Heart left ventricle (tissue), 16 donors: ENCODE measurements around the gene KDM4E. TPM values are rescaled to one million over a fixed set of nuclear protein-coding genes. Genes with fewer than 3 reads are reported as not detected.

Experiments
- ATAC-seq, 4 donors: fragments of 200-7000 bp; cut with Tn5 transposase; one replicate each; pipeline ENCODE4 v1.9.1; 2020 to 2022; ENCODE audit warnings: moderate library complexity in 4 of 4, mild to moderate bottlenecking in 3 of 4, moderate number of reproducible peaks in 1 of 4
- DNase-seq, 5 donors: peaks; one replicate each; pipeline ENCODE4 v3.0.0-alpha.2; 2020
- H3K27ac ChIP-seq, 12 donors: fragments of 200-600 bp; sonication (generic) in 4 of 12; one replicate each; pipeline versions ENCODE4 v1.5.0 to v1.8.0; 2016 to 2022; ENCODE audit warnings: mild to moderate bottlenecking in 2 of 12
- H3K27me3 ChIP-seq, 9 donors: fragments of 200-600 bp; sonication (generic) in 2 of 9; one replicate each; pipeline versions ENCODE4 v1.5.1 to v1.8.0; 2016 to 2022; ENCODE audit warnings: mild to moderate bottlenecking in 3 of 9
- H3K36me3 ChIP-seq, 9 donors: fragments of 200-600 bp; sonication (generic) in 2 of 9; one replicate each; pipeline versions ENCODE4 v1.5.0 to v1.8.0; 2018 to 2022; ENCODE audit warnings: mild to moderate bottlenecking in 2 of 9
- H3K4me1 ChIP-seq, 12 donors: fragments of 200-600 bp; sonication (generic) in 4 of 12; one replicate each; pipeline versions ENCODE4 v1.5.0 to v1.8.0; 2016 to 2022; ENCODE audit warnings: mild to moderate bottlenecking in 3 of 12
- H3K4me3 ChIP-seq, 12 donors: fragments of 200-600 bp; sonication (generic) in 4 of 12; one replicate each; pipeline versions ENCODE4 v1.5.0 to v1.8.0; 2017 to 2022; ENCODE audit warnings: mild to moderate bottlenecking in 9 of 12, moderate library complexity in 4 of 12
- H3K9me3 ChIP-seq, 12 donors: fragments of 200-600 bp; sonication (generic) in 4 of 12; one replicate each; pipeline versions ENCODE4 v1.5.0 to v1.8.0; 2016 to 2022; ENCODE audit warnings: mild to moderate bottlenecking in 1 of 12
- CTCF ChIP-seq, 12 donors: fragments of 200-600 bp; sonication (generic) in 4 of 12; IDR thresholded peaks; one replicate each; pipeline versions ENCODE4 v1.5.0 to v1.8.0; 2018 to 2022; ENCODE audit warnings: antibody characterized with exemption in 12 of 12, mild to moderate bottlenecking in 5 of 12
- POLR2A ChIP-seq, 2 donors: fragments of 450-650 bp; IDR thresholded peaks; one replicate each; pipeline ENCODE4 v1.6.1; 2017; ENCODE audit warnings: antibody characterized with exemption in 2 of 2, mild to moderate bottlenecking in 2 of 2, moderate library complexity in 2 of 2
- WGBS, 4 donors: extraction: QIAGEN DNeasy Blood & Tissue Kit in 2 of 4; methylation state at CpG; one replicate each; pipeline versions ENCODE4 v1.1.5 to v1.1.7; 2013 to 2018; 5-methylcytosine and 5-hydroxymethylcytosine counted together
- intact Hi-C, 10 donors: fragments of 100-400 bp; cut with DNase I; formaldehyde crosslinking; loops; one replicate each; pipeline versions ENCODE4 v1.11.1 to v1.14.2; 2022
- long read RNA-seq, 3 donors: library from polyadenylated mRNA; unstranded; transcript quantifications; one replicate each; pipeline ENCODE4 v2.0.0, GENCODE V29; 2020 to 2021
- polyA plus RNA-seq, 2 donors: library from polyadenylated mRNA; stranded (reverse); fragments of 200-250 nt; gene quantifications; one replicate each; pipeline ENCODE4 v1.2.3, GENCODE V29; 2013
- total RNA-seq, 9 donors: library from RNA; depleted of rRNA in 2 of 9; stranded (reverse); fragments of >200 nt in 2 of 9; fragmentation: NEBNext Ultra II Directional in 3 of 9; extraction: Animal tissue kit (Norgen Biotek cat#: 25700) in 3 of 9; gene quantifications; one replicate each; pipeline versions ENCODE4 v1.1.0 to v1.2.4, GENCODE V29; 2016 to 2023
- donor health status: ischemic (EF 13 %, LVEDD 7.1; RV severe dilation, severe dysfunction).
- donor health status: healthy with polysubstance abuse.
- donor health status: DM: no; HTN: yes; CAD: no.
- donor health status: DM: no; HTN: no; CAD: no.
- donor health status: ischemic (EF 25% LVEDD 6.9; RV normal size, moderate dysfunction).
- donor health status: ischemic (EF 25% LVEDD 5.7; RV mildly dilated, moderate dysfunction).
- donor health status: healthy.
- donor health status: DM: yes; HTN: yes; CAD: no.
- donor health status: ischemic (EF 35%, LVEDD 5.7; RV mildly dilated, moderate dysfunction).
- donor health status: nonischemic (EF 11% LVEDD 7.7; RV severe dilation, severe dysfunction).
- donor health status: DM: yes; HTN: yes; CAD: no.
- donor health status: PGD.
- donor health status: ischemic (EF 29% LVEDD 5.4; RV normal size, mild dysfunction).
- donor health status: nonischemic (EF 23%, LVEDD 6.1; RV moderate dilation, normal function).

Gene KDM4E
- total RNA-seq, result not detected
- not detected for polyA plus RNA-seq
- long read RNA-seq, donor 1, result 0 reads
- long read RNA-seq, donor 2, result 0 reads
- long read RNA-seq, donor 3, result 0 reads

DNA sequence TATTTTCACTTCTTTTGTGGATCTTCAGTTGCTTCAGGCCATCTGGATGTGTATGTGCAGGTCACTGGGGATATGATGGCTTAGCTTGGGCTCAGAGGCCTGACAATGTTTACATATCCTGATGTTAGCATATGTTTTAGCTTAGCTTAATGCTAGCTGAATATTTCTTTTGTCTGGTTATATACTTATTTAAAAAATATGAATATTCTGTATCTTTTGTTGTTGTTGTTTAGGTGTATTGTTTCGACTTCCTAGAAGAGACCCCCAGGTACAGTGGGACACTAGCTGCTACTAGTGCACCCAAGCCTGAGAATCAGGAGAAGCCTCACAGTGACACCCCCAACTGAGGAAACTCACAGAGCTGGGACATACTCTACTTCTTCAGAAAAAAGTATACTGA is at the start of gene KDM4E:
KDM4E (plus strand) TSS at position 301 of the 400 bp plus-strand sequence. CDS start 300 bp downstream, outside the sequence.
- intact Hi-C loops, result no loop called here
- no peak for DNase-seq
- H3K27ac ChIP-seq, result no peak within 1 kb of the TSS
- H3K27me3 ChIP-seq, result no peaks in the 10 kb centered on the region
- H3K4me1 ChIP-seq, result no peaks in the 10 kb centered on the region
- H3K36me3 ChIP-seq, result no peaks in the 10 kb centered on the region
- H3K9me3 ChIP-seq, result peaks cover 0 to 4% (median 0%) of the 10 kb centered on the region in 12 donors
- no peak for TF ChIP-seq CTCF (IDR thresholded peaks at IDR 0.05)
- TF ChIP-seq POLR2A (IDR thresholded peaks at IDR 0.05), result no peak
- H3K4me3 ChIP-seq, result no peak within 1 kb of the TSS
- ATAC-seq, result no peak
- whole genome bisulfite sequencing, 4 donors, result 84 to 97% (median 92%) methylated on average over 1 of the region's 1 CpG

GRCh38 chr11:94975599-94975998 is 49.5 kb upstream of the KDM4E start:
- H3K4me1 ChIP-seq, result peaks cover 4 to 19% (median 12%) of the 10 kb centered on the region in 12 donors
- H3K27me3 ChIP-seq, result no peaks in the 10 kb centered on the region
- H3K4me3 ChIP-seq, result no peak overlapping the region
- no peaks in the 10 kb centered on the region for H3K9me3 ChIP-seq
- TF ChIP-seq POLR2A (IDR thresholded peaks at IDR 0.05) (no peak), CTCF (IDR thresholded peaks at IDR 0.05) (no peak)
- ATAC-seq, result no peak
- DNase-seq, result no peak
- H3K27ac ChIP-seq, result no peak overlapping the region
- WGBS, 4 donors, result 86 to 95% (median 91%) methylated on average over 1 of the region's 1 CpG
- peaks cover 0 to 15% (median 13%) of the 10 kb centered on the region in 9 donors for H3K36me3 ChIP-seq
- intact Hi-C loops, result loop anchor here in 5 of 10 donors (10.0 kb wide), 6 partner anchors 81 to 789 kb away; partner anchors contain the start of gene SRSF8 (in 2 of the 5)

DNA sequence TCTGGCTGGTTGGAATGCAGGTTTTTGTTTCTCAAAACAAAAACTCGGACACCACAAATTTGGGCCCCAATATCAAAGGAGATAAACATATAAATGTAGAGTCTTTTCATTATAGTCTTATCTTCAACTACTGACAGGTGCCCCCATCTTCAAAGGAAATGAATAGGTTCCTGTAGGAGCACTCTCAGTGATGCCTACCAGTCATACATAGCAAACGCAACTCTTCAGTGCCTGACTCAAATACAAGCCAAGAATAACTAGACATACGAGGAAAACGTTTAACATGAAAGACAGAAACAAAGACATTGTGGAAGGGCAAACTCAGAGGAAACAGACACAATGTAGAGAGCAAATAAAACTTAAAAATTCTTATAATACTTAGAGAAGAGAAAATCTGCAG is 37.7 kb upstream of the KDM4E start:
- Histone ChIP-seq H3K4me3 (no peak overlapping the region), H3K4me1 (no peaks in the 10 kb centered on the region), H3K27me3 (no peaks in the 10 kb centered on the region), H3K36me3 (no peaks in the 10 kb centered on the region), H3K9me3 (no peaks in the 10 kb centered on the region), H3K27ac (no peak overlapping the region)
- DNase-seq (no peak), ATAC-seq (no peak)
- intact Hi-C loops, result loop anchor here in 1 of 10 donors (10.0 kb wide), 1 partner anchor 767 kb away; no protein-coding TSS in a partner anchor
- 61 to 68% (median 65%) methylated on average over 4 of the region's 4 CpGs for WGBS, 4 donors
- TF ChIP-seq POLR2A (IDR thresholded peaks at IDR 0.05) (no peak), CTCF (IDR thresholded peaks at IDR 0.05) (no peak)

DNA sequence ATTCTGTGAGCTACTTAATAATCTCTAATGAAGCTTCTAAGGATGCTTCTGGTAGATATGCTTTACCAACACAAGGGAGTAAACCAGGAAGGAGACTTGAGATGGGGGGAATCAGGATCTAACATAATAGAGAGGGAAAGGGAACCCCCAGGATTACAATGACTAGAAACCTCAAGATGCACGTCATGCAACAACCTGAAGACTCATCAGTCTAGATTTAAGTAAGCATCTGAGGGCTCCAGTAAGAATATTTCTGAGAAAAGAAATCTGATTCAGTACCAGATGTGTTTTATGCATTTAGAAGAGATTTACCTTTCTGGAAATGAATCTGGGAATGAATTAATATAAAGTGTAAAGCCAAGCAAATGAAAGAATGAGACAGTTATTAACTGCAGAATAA is 36.3 kb upstream of the KDM4E start:
- WGBS, 4 donors, result 84 to 92% (median 89%) methylated on average over 1 of the region's 1 CpG
- ATAC-seq, result no peak

More for the DNA sequence above, 36.3 kb upstream of the KDM4E start:
- Histone ChIP-seq H3K4me1 (no peaks in the 10 kb centered on the region), H3K27me3 (no peaks in the 10 kb centered on the region), H3K4me3 (no peak overlapping the region), H3K9me3 (no peaks in the 10 kb centered on the region), H3K36me3 (no peaks in the 10 kb centered on the region), H3K27ac (no peak overlapping the region)
- TF ChIP-seq CTCF (IDR thresholded peaks at IDR 0.05), result no peak
- no peak for TF ChIP-seq POLR2A (IDR thresholded peaks at IDR 0.05)
- intact Hi-C loops, result loop anchor here in 1 of 10 donors (10.0 kb wide), 1 partner anchor 766 kb away; no protein-coding TSS in a partner anchor
- DNase-seq, result no peak
